Dedifferentiated amniotic fluid mesenchymal stem cell (primary cell): ENCODE data around the gene RAE1.

Source experiments
- DNase-seq: peaks from one replicate; pipeline ENCODE4 v3.0.0-alpha.2; 2016; ENCODE audit errors: extremely low spot score

Gene RAE1

GRCh38 chr20:57400231-57400701 is 49.2 kb downstream of the RAE1 start:
- no peak for DNase-seq

- DNase-seq, result no peak
Measured at GRCh38 chr20:57400821-57401564, 49.9 kb downstream of the RAE1 start.

- DNase-seq, result no peak
Measured at GRCh38 chr20:57401565-57401918, 50.5 kb downstream of the RAE1 start.

GRCh38 chr20:57402206-57403125 is 51.4 kb downstream of the RAE1 start:
- DNase-seq, result no peak

- no peak for DNase-seq
Measured at GRCh38 chr20:57403216-57403615, 52.2 kb downstream of the RAE1 start.

GRCh38 chr20:57404006-57404405 is 53.0 kb downstream of the RAE1 start:
- no peak for DNase-seq

- no peak for DNase-seq
Measured at GRCh38 chr20:57404419-57405072, 53.5 kb downstream of the RAE1 start.

- no peak for DNase-seq
Measured at GRCh38 chr20:57405236-57406016, 54.4 kb downstream of the RAE1 start.

GRCh38 chr20:57407541-57407956 is 56.5 kb downstream of the RAE1 start:
- no peak for DNase-seq

GRCh38 chr20:57408131-57408530 is 57.1 kb downstream of the RAE1 start:
- DNase-seq, result no peak

- DNase-seq, result no peak
Measured at GRCh38 chr20:57408536-57409233, 57.6 kb downstream of the RAE1 start.

GRCh38 chr20:57409316-57409671 is 58.2 kb downstream of the RAE1 start:
- no peak for DNase-seq

GRCh38 chr20:57409672-57410397 is 58.8 kb downstream of the RAE1 start:
- no peak for DNase-seq

GRCh38 chr20:57410398-57410920 is 59.4 kb downstream of the RAE1 start:
- DNase-seq, result no peak

GRCh38 chr20:57410924-57411323 is 59.9 kb downstream of the RAE1 start:
- no peak for DNase-seq

GRCh38 chr20:57411406-57412283 is 60.6 kb downstream of the RAE1 start:
- DNase-seq, result no peak

- no peak for DNase-seq
Measured at GRCh38 chr20:57412347-57413029, 61.4 kb downstream of the RAE1 start.

- DNase-seq, result no peak
Measured at GRCh38 chr20:57413986-57414385, 62.9 kb downstream of the RAE1 start.
